NCI-H460 (cell line): ENCODE results near the gene MCRIP2. TPM values are rescaled to one million over a fixed set of nuclear protein-coding genes. Genes with fewer than 3 reads are reported as not detected.

Experiments used
- DNase-seq: peaks from one replicate; pipeline ENCODE4 v3.0.0-alpha.2; 2016; ENCODE audit warnings: low read depth; ENCODE audit errors: extremely low read depth
- total RNA-seq: library from RNA; depleted of rRNA; stranded (reverse); fragments of >200 nt; shearing (Covaris generic); gene quantifications from 2 replicates; pipeline ENCODE4 v1.2.3, GENCODE V29; 2014

MCRIP2 gene
- total RNA-seq, 1 experiment from 2014 or later: 60.2 TPM

- DNase-seq: no peak
Measured at GRCh38 chr16:616733-617586, 24.7 kb upstream of the MCRIP2 start.

GRCh38 chr16:617855-618254 lies 23.8 kb upstream of the MCRIP2 start:
- no peak for DNase-seq

- no peak for DNase-seq
Measured at GRCh38 chr16:619476-620100, 22.0 kb upstream of the MCRIP2 start.

GRCh38 chr16:620700-621525 lies 20.7 kb upstream of the MCRIP2 start:
- no peak for DNase-seq

GRCh38 chr16:621526-622105 lies 20.0 kb upstream of the MCRIP2 start:
- DNase-seq: no peak

GRCh38 chr16:622920-623280 lies 18.7 kb upstream of the MCRIP2 start:
- no peak for DNase-seq

GRCh38 chr16:624526-625070 lies 17.0 kb upstream of the MCRIP2 start:
- DNase-seq: no peak

GRCh38 chr16:625117-625976 lies 16.3 kb upstream of the MCRIP2 start:
- DNase-seq: no peak

- no peak for DNase-seq
Measured at GRCh38 chr16:625977-626765, 15.5 kb upstream of the MCRIP2 start.

- peak; percentile 30 for DNase-seq
Measured at GRCh38 chr16:626787-627453, 14.7 kb upstream of the MCRIP2 start.

- no peak for DNase-seq
Measured at GRCh38 chr16:627454-628239, 14.0 kb upstream of the MCRIP2 start.

GRCh38 chr16:628321-629061 lies 13.1 kb upstream of the MCRIP2 start:
- DNase-seq: no peak

- DNase-seq: no peak
Measured at GRCh38 chr16:629185-629832, 12.3 kb upstream of the MCRIP2 start.

GRCh38 chr16:629833-630248 lies 11.8 kb upstream of the MCRIP2 start:
- DNase-seq: no peak

- no peak for DNase-seq
Measured at GRCh38 chr16:630249-630814, 11.3 kb upstream of the MCRIP2 start.

- no peak for DNase-seq
Measured at GRCh38 chr16:630815-631405, 10.7 kb upstream of the MCRIP2 start, which contains the start of gene WFIKKN1. TSS of gene WFIKKN1 (plus strand) at chr16:630985. CDS start at chr16:631254, 269 bp downstream.
